GM21737 (cell line): ENCODE data around the gene C3orf70.

ENCODE experiments used
- ATAC-seq: cut with Tn5 transposase; IDR thresholded peaks from one replicate; pipeline ENCODE4 v1.9.1; 2021; ENCODE audit warnings: mild to moderate bottlenecking, moderate library complexity; ENCODE audit not compliant: unreplicated experiment

C3orf70 gene

GRCh38 chr3:185056908-185057307 lies 96.0 kb downstream of the C3orf70 start:
- ATAC-seq = no peak

DNA sequence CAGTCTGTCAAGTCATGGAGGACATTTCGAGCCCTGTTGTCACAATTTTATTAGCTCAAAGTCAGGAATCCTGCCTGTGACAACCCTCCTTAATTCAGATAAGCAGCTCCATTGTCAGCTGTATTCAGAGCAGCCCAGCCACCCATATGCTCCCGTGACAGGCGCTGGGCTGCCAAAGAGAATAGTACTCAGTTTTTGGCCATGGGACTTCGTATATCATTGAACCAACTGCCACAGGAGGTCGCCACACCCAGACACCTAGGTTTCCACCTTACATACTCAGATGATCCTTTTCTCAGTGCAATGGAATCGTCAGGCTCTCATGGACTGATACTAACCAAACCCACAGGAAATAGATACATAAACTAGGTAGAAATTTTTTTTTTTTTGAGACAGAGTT lies 100.2 kb downstream of the C3orf70 start:
- no peak for ATAC-seq

- no peak for ATAC-seq
These were observed 101.1 kb downstream of the C3orf70 start for GRCh38 chr3:185051801-185052200.

DNA sequence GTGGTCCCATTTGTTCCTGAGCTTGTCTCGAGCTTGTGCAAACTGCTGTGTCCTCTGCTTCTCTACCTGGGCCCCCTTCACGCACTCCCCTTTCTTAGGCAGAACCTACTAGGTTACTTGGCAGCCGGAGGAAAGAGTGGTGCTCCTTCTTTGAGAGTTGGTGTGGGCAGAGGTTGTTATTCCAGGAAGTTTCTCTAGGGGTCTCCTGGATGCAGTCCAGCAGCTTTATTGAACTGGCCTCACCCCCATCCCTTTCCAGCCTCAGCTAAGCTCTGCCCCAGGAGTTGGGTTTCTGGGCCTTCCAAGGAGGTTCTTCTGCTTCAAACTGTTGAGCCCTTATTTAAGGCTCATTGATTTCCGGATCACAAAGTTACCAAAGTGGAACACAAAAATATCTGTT lies 103.2 kb downstream of the C3orf70 start:
- no peak for ATAC-seq

GRCh38 chr3:185046603-185047002 lies 106.3 kb downstream of the C3orf70 start:
- no peak for ATAC-seq

DNA sequence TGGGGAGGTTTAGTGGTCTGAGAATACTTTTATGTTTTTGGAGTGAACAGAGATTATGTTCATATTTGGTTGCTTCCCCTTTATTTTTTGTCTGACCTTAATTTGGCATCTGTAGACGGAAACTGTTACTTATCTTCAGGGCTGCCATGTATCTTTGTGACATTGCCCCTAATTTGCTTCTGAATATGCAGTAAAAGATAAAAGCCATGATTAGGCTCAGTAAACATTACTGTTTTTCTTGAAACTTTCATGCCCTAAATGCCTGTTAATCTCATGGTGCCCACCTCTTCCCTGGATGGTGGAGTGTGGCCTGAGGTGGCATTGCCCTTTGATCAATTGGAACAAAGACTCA lies 106.7 kb downstream of the C3orf70 start:
- ATAC-seq = no peak

- ATAC-seq = no peak
These were observed 110.4 kb downstream of the C3orf70 start for GRCh38 chr3:185042312-185043050.

GRCh38 chr3:185041540-185041939 lies 111.3 kb downstream of the C3orf70 start:
- no peak for ATAC-seq

DNA sequence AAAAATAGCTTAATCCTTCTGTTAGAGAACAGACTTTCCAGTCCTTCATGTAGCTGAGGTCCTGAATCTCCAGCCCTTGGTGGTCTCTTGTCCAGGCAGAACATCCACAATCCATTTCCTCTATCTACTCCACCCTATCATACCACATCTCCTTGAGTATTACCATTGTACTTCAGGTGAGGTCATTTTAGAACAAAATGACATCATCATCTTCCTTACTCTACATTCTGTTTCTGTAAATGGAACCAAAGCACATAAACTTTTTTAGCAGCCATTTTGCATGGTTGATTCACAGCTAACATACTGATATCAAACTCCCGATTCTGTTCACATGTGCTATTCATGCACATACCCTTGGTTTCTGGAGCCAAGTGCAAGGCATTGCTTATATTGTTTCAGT lies 112.4 kb downstream of the C3orf70 start:
- no peak for ATAC-seq

- no peak for ATAC-seq
These were observed 115.1 kb downstream of the C3orf70 start for GRCh38 chr3:185037801-185038200.

- ATAC-seq = no peak
These were observed 121.9 kb downstream of the C3orf70 start for GRCh38 chr3:185030951-185031350.

- no peak for ATAC-seq
These were observed 122.5 kb downstream of the C3orf70 start for GRCh38 chr3:185030399-185030798.

DNA sequence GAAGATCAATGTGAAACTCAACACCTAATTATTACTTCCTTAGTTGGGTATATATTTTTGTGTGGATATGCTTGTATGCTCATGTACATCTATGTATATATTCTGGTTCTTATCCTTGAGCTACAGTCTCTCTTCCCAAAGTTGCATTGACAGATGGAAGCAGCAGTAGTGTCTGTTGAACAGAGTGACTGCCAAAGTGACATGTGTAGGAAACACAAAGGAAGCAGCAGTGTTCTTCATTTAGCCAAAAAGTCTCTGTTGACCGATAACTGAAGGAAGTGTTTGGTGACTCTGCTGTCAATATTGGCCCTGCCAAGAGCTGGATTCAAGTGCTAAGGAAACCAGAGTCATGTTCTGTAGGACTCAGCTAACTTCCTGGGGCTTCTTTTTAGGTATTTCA lies 123.8 kb downstream of the C3orf70 start:
- no peak for ATAC-seq

DNA sequence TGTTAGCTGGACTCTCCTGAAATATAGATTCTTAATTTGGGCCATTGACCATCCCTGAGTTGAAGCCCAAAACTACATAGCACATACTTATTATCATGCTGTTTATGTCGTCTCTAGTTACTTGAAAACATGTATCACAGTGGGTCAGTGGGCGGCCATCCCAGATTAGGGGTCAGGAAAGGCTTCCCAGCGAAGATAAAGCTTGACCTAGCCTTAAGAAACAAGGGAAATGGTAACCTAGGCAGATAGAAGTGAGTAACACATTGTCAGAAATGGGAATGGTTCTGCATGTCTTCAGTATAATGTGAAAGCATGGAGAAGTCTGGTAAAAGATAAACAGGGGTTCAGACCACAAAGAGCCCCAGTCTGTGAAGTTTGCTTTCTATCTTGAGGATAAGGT lies 124.7 kb downstream of the C3orf70 start:
- ATAC-seq = no peak
